ENCODE results near the gene MCEMP1.

DNA sequence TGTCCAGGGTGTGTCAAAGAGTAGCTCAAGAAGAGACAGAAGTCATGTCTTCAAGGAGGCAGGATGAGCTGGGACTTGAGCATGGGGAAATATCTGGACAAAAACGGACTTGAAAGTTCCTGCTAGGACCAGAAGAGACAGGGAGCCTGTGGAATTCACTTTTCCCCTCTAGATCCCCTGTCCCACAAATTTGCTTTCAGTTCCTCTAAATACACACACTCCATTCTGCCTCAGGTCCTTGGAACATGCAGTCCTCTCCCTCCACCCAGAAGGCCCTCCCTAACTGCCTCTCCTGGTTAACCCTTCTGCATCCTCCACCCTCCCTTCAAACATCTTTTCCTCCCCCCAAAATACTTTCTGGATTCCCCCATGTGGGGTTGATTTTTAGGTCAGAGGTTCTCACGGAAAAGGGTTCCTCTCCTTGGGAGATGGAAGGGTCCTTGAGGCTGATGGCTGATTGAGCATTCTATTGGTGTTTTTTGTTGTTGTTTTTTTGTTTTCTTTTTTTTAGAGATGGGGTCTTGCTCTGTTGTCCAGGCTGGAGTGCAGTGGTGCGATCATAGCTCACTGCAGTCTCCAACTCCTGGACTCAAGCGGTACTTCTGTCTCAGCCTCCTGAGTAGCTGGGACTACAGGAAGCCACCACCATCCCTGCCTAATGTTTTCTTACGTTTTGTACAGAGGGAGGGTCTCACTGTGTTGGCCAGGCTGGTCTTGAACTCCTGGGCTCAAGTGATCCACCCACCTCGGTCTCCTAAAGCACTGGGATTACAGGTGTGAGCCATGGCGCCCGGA is 14.9 kb upstream of the MCEMP1 start:
- TF ChIP-seq POLR2A (IDR thresholded peaks at IDR 0.05; ENCODE audit: low read length) (no peak), GATA1 (IDR thresholded peaks at IDR 0.05; ENCODE audit: low read depth, low read length) (no peak)

All from erythroblast (primary cell).